ENCODE measurements around the gene RAB35. TPM values are rescaled to one million over a fixed set of nuclear protein-coding genes. Genes with fewer than 3 reads are reported as not detected.

The RAB35 gene
- total RNA-seq, 1 experiment from 2014 or later, result 52.7 TPM

- in situ Hi-C loops (cut with HindIII; ENCODE audit: low sequenced_read_pairs), result no loop called here
- no peak for DNase-seq (ENCODE audit: low spot score)
Measured at GRCh38 chr12:120115066-120115465, 1.5 kb downstream of the RAB35 start.

- no peak for DNase-seq (ENCODE audit: low spot score)
- in situ Hi-C loops (cut with HindIII; ENCODE audit: low sequenced_read_pairs), result no loop called here
Measured at GRCh38 chr12:120110550-120111501, 5.7 kb downstream of the RAB35 start.

- no peak for DNase-seq (ENCODE audit: low spot score)
- in situ Hi-C loops (cut with HindIII; ENCODE audit: low sequenced_read_pairs), result no loop called here
Measured at GRCh38 chr12:120109570-120110267, 6.8 kb downstream of the RAB35 start.

GRCh38 chr12:120106151-120106550 is 10.4 kb downstream of the RAB35 start:
- in situ Hi-C loops (cut with HindIII; ENCODE audit: low sequenced_read_pairs), result no loop called here

GRCh38 chr12:120103371-120103770 is 13.2 kb downstream of the RAB35 start:
- no peak for DNase-seq (ENCODE audit: low spot score)
- in situ Hi-C loops (cut with HindIII; ENCODE audit: low sequenced_read_pairs), result no loop called here

More at GRCh38 chr12:120106151-120106550, 10.4 kb downstream of the RAB35 start:
- DNase-seq (ENCODE audit: low spot score), result no peak

GRCh38 chr12:120103044-120103338 is 13.6 kb downstream of the RAB35 start:
- DNase-seq (ENCODE audit: low spot score), result no peak
- in situ Hi-C loops (cut with HindIII; ENCODE audit: low sequenced_read_pairs), result no loop called here

GRCh38 chr12:120102189-120103043 is 14.1 kb downstream of the RAB35 start:
- peak; percentile 51 for DNase-seq (ENCODE audit: low spot score)
- in situ Hi-C loops (cut with HindIII; ENCODE audit: low sequenced_read_pairs), result no loop called here

GRCh38 chr12:120101617-120102016 is 14.9 kb downstream of the RAB35 start:
- in situ Hi-C loops (cut with HindIII; ENCODE audit: low sequenced_read_pairs), result no loop called here
- DNase-seq (ENCODE audit: low spot score), result no peak

- in situ Hi-C loops (cut with HindIII; ENCODE audit: low sequenced_read_pairs), result no loop called here
- peak; percentile 49 for DNase-seq (ENCODE audit: low spot score)
Measured at GRCh38 chr12:120101182-120101581, 15.4 kb downstream of the RAB35 start.

- DNase-seq (ENCODE audit: low spot score), result peak; percentile 86
- in situ Hi-C loops (cut with HindIII; ENCODE audit: low sequenced_read_pairs), result no loop called here
Measured at GRCh38 chr12:120100630-120101029, 15.9 kb downstream of the RAB35 start.

GRCh38 chr12:120099738-120100137 is 16.8 kb downstream of the RAB35 start:
- DNase-seq (ENCODE audit: low spot score), result no peak
- in situ Hi-C loops (cut with HindIII; ENCODE audit: low sequenced_read_pairs), result no loop called here

GRCh38 chr12:120098756-120099470 is 17.6 kb downstream of the RAB35 start:
- in situ Hi-C loops (cut with HindIII; ENCODE audit: low sequenced_read_pairs), result no loop called here
- no peak for DNase-seq (ENCODE audit: low spot score)

- in situ Hi-C loops (cut with HindIII; ENCODE audit: low sequenced_read_pairs), result no loop called here
- no peak for DNase-seq (ENCODE audit: low spot score)
Measured at GRCh38 chr12:120096671-120097202, 19.8 kb downstream of the RAB35 start.

- in situ Hi-C loops (cut with HindIII; ENCODE audit: low sequenced_read_pairs), result no loop called here
- no peak for DNase-seq (ENCODE audit: low spot score)
Measured at GRCh38 chr12:120095736-120096135, 20.8 kb downstream of the RAB35 start.

GRCh38 chr12:120095331-120095730 is 21.2 kb downstream of the RAB35 start:
- in situ Hi-C loops (cut with HindIII; ENCODE audit: low sequenced_read_pairs), result no loop called here
- no peak for DNase-seq (ENCODE audit: low spot score)

GRCh38 chr12:120094485-120094884 is 22.1 kb downstream of the RAB35 start:
- in situ Hi-C loops (cut with HindIII; ENCODE audit: low sequenced_read_pairs), result no loop called here
- peak; percentile 92 for DNase-seq (ENCODE audit: low spot score)

GRCh38 chr12:120093592-120094355 is 22.8 kb downstream of the RAB35 start:
- in situ Hi-C loops (cut with HindIII; ENCODE audit: low sequenced_read_pairs), result no loop called here
- no peak for DNase-seq (ENCODE audit: low spot score)

- DNase-seq (ENCODE audit: low spot score), result no peak
- in situ Hi-C loops (cut with HindIII; ENCODE audit: low sequenced_read_pairs), result no loop called here
Measured at GRCh38 chr12:120093336-120093591, 23.3 kb downstream of the RAB35 start.

Data from G401 (cell line).